GM21515 (cell line): ENCODE data around the gene ULK3.

Source experiments
- ATAC-seq: cut with Tn5 transposase; IDR thresholded peaks from one replicate; pipeline ENCODE4 v1.9.1; 2021; ENCODE audit not compliant: unreplicated experiment

ULK3 gene

DNA sequence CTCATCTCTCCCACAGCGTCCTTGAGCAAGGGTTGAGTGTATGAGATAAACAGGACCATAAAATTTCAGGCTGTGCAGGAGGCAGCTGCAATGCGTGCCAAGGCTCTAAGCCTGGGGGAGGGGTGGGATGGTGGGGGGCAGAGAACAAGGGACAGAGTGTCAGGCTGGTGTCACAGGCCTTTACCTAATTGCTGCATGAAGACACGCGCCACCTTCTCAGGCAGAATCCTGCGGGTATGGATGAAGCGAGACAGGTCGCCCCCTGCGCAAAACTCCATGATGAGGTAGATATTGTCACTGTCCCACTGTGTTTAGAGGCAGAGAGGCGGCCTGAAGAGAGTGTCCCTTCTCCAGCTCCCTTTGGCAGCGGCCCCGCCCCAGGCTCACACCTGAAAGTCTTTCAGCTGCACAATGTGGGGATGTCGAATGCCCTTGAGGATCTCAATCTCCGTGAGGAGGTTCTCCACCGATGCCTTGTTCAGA lies 1.0 kb downstream of the ULK3 start:
- ATAC-seq: no peak

DNA sequence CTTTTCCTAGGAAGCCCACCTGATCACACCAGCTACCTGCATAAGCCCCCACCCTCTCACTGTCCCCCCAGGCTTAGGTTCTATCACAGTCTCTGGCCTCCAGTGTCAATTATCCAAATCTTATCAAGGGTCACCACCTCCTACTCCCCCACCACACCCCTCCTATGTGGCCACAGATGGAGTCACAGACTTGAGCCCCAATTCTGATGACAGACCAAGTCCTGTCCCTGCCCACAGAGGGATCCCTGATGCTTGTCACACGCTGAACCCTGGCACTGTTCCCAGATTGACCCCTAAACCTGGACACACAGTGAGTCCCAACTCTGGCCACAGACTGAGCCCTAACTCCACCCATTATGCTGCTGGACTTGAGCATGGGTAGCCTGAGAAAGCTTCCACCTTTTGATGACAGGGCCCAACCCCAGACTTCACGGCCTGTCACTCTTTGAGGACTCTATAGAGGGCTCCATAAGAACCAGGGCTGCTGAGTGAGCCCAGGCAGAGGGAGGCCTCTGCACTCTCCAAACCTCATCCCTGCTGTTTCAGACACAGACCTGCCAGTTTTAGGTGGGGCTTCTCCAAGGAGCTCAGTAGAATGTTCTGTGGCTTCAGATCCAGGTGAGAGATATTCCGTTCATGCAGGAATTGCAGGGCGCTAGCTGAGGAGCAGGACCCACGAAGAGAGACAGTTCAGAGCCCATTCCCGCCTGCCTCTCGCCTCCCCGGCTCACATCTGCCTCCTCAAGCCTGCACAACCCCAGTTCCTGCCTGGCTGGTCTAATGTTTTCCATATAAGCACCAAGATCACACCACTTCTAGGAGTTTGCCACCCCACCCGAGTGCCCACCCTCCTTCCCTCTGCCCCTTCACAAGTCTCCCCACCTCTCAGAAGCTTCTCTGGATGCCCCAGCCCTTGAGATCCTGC lies 1.8 kb downstream of the ULK3 start:
- ATAC-seq: no peak

DNA sequence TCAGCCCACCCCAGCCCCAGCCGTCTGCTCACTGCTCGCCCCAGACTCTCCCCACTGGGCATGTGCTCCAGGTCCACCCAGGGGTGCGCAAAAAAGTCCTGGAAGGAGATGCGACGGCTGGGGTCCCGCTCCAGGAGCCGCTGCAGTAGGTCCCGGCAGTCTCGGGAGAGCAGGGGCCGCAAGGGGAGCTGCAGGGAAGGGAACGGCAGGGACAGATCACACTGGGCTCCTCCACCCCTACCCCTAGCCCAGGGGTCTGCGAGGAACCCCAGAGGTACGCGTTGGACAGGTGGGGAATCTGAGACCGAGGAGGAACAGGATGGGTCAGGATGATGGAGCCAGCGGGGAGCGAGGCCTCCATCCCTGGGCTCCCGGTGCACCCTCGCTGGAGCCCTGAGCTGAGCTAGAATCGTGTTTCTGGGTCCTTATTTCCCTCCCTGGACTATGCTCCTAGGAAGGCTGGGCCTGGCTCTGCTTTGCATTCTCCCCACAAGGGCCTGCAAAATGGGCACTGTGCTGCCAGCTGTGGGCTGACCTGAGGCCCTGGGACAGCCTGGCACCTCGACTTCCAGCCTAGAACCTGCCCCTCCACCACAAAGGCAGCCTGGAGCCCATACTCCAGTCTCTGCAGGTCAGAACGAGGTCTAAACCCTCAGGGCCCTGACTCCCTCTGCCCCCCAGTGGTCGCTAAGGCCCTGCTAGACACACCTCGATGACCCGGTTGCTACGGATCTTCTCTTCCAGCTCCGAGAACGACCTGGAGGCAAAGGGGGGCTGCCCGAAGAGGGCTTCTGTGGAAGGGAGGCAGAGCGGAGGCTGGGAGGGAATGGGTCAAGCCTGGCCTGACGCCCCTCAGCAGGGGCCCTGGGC lies 3.2 kb downstream of the ULK3 start:
- no peak for ATAC-seq

GRCh38 chr15:74838746-74839525 lies 4.0 kb downstream of the ULK3 start:
- ATAC-seq: no peak

DNA sequence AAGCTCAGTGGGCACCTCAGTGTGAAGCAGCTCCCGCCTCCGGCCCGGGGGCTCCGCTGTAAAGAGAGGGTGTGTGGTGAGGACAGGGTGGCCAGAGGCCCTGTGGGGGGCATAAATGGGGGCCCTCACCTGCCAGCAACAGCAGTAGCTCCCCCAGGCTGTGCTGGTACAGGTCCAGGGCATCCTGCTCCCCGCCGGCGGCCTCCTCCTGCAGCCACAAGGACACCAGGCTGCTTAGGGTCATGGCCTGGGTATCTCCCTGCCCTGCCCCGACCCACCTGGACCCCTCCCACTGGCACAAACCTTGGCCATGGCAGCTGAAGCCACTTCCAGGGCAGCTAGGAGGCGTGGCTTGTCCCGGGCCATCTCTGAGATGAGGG lies 4.8 kb downstream of the ULK3 start:
- no peak for ATAC-seq

GRCh38 chr15:74837482-74838136 lies 5.3 kb downstream of the ULK3 start:
- ATAC-seq: no peak

DNA sequence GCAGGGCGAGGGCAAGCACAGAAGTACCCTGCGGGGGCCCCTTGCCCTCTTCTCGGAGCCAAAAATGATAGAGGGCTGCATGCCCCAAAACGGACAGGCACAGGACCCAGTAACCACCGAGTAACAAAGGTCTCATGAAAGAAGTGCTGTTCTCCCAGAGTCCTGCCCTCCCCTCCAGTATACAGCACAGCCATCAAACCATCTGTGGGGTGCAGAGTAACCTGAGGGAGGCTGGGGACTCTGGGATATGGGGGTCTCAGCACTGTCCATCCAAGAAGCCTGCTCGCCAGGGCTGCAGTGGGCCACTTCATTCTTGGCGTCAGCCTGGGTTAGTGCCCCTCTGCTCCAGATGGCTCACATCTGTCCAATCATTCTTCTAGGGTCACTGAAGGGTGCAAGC lies 6.1 kb downstream of the ULK3 start:
- ATAC-seq: no peak

- ATAC-seq: no peak
These were observed 7.6 kb downstream of the ULK3 start for GRCh38 chr15:74835312-74835823.

- no peak for ATAC-seq
These were observed 9.4 kb downstream of the ULK3 start for GRCh38 chr15:74833376-74834107.

DNA sequence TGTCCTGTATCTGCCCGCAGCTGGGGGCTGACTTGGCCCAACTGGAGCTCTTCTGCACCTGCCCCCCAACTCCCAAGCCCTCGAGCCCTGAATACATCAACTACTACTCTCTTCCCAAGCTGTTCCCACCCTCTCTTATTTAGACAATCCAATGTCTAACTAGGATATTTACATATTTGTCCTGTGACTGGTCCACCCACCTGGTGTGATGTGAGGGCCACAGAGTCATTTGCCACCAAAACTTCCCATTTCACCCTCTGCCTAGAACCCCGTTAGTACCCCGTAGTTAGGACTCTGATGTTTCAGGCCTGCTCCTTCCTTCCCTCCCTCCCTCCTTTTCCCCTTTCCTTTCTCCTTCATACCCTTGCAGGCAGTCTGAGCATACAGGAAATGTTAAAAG lies 10.1 kb downstream of the ULK3 start:
- ATAC-seq: no peak

DNA sequence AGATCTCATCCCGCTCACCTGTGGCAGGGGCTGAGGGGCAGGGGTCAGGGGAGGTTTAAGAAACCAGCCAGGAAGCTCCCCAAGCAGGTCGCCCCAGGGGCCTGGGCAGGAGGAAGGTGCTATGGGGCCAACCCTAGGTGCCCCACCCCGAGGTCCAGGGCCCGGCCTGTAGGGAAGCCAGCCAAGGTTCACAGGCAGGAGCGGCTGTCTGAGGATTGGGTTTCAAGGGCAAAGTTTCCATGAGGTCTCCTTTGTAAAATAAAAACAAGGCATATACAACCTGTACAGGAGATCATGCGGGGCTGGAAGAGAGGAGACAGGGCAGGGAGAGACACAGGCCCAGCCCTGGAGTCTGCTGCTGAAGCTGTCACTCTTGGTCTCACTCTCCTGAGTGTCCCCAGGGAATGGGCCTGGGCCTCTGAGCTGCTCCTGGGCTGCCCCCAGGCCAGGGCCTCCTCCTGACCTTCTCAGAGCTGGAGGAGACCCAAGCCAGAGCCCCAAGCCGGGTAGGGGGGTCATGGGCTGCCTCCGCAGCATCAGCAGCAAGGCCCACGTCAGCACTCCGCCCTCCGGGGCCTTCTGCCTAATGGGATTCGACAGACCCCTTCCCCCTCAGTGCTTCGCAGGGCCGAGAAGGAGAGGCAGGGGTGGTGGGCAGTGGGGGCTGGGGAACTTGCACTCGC lies 11.0 kb downstream of the ULK3 start:
- no peak for ATAC-seq

GRCh38 chr15:74830868-74831267 lies 12.1 kb downstream of the ULK3 start:
- no peak for ATAC-seq

DNA sequence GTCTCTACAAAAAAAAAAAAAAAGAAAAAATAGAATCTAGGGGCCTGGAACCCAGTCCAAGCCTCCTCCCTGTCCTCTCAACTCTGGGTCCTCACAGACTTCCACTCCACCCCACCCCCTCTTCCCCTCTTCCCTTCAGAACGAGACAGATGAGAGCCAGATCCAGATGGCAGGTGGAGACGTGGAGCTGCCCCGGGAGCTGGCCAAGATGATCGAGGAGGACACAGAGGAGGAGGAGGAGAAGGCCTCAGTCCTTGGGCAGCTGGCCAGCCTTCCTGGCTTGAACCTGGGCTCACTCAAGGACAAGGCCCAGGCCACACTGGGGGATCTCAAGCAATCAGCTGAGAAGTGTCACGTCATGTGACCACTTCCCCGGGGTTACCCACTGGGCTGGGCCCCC lies 13.0 kb downstream of the ULK3 start:
- ATAC-seq: no peak

- ATAC-seq: no peak
These were observed 13.5 kb downstream of the ULK3 start for GRCh38 chr15:74829486-74829885.

DNA sequence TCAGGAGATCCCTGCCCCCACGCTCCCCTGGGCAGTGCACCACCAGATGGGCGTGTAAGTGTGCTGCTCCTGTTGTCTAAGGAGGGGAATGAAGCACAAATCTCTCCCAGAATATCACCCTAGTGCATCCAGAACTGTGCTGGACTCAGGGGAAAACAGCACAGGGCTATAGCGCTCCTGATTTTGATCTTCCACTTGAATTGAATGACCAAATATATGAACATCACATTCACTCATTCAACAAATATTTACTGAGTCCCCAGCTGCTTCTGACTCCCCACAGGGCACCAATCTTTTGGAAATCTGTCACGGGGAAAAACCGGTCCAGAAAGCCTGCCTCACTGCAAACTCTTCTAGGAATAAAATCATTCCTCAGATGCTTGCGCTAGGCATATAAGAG lies 14.1 kb downstream of the ULK3 start:
- ATAC-seq: no peak

DNA sequence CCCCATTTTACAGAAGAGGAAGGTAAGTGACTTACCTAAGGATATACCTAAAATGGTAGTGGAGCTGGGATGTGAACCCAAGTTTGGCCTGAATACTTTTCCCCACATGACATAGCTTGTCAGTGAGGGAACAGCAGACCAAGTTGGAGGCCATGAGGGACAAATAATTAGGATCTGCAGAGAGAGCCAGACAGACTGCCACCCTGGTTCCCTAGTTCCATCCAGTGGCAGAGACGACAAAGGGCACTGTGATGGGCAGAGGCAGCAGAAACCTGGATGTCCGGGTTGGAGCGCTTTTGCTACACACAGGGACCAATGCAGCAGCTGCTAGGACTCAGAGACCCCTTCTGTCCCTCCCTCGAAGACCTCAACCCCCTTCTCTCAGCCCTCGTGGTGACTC lies 15.3 kb downstream of the ULK3 start:
- ATAC-seq: no peak

- no peak for ATAC-seq
These were observed 16.0 kb downstream of the ULK3 start for GRCh38 chr15:74826921-74827320.

DNA sequence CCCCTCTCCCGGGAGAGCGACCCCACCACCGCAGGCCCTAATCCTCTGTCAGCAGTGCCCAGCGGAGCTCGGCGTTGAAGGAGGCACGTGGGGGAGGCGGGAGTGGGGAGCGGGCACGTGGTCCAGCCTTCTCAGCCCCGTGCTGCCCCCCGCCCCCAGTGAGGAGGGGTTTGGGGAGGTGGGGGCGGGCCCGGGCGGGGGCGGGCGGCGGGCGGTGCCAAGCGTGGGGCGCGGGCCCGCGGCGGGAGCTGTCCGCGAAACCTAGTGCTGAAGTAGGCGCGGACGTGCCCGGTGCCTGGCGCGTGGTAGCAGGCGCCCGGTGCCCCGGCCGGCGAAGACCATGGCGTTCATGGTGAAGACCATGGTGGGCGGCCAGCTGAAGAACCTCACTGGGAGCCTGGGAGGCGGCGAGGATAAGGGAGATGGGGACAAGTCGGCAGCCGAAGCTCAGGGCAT lies 16.6 kb downstream of the ULK3 start, which contains the start of gene CPLX3:
Gene CPLX3 (plus strand): TSS at position 264 of the 456 bp plus-strand sequence. CDS start 77 bp downstream, at position 341.
- no peak for ATAC-seq

GRCh38 chr15:74825866-74826265 lies 17.1 kb downstream of the ULK3 start:
- no peak for ATAC-seq
